GM19240 (cell line): ENCODE measurements around the gene HTT.

Experiments
- DNase-seq: peaks from one replicate; pipeline ENCODE4 v3.0.0; 2011; ENCODE audit warnings: low spot score; ENCODE audit not compliant: insufficient read length

Gene HTT

DNA sequence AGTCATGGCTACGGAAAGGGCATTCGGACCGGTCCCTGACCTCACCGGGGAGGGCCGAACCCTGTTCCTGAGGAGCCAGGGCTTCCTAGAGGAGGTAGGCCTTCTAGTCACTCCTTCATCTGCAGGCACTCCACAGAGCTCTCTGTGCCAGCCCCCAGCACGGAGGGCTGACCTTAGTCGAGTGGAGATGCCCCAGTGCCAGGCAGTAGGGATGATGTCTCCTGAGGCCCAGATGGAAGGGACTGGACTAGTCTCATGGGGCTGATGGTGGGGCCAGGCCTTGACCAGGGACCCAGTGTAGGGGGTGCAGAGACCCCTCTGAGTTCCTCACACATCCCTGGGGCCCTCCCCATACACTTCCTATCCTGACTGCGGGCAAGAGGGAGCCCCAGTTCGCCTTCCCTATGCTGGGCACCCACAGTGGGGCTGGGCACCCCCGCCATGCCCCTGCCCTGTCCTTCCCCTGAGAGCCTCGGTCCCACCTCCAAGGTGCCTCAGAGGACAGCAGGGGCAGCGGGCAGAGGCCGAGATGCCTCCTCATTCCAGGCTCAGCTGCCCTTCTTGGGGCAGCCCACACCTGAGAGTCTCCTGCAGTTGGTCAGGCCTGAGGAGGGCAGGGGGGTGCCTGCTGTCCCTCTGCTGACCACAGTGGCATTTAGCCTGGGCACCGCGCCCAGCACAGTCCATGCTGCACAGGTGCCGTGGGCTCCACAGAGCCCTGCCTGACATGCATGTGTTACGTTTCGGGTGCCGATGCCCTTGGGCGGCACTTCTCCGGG, 173.1 kb downstream of the HTT start:
- no peak for DNase-seq

DNA sequence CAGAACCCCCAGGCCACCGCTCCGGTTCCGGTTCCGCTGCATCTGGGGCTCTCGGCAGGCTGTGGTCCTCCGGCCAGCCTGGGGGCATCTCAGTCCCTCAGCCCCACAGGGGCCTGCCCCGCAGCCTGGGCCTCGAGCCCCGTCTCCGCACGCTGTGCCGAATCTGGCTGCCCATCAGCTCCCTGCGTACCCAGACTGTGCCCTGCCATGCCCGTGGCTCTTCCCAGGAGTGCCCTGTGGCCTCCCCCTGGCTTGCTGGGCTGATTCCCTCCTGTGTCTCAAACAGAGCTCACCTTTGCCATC, 173.6 kb downstream of the HTT start:
- DNase-seq = no peak

DNA sequence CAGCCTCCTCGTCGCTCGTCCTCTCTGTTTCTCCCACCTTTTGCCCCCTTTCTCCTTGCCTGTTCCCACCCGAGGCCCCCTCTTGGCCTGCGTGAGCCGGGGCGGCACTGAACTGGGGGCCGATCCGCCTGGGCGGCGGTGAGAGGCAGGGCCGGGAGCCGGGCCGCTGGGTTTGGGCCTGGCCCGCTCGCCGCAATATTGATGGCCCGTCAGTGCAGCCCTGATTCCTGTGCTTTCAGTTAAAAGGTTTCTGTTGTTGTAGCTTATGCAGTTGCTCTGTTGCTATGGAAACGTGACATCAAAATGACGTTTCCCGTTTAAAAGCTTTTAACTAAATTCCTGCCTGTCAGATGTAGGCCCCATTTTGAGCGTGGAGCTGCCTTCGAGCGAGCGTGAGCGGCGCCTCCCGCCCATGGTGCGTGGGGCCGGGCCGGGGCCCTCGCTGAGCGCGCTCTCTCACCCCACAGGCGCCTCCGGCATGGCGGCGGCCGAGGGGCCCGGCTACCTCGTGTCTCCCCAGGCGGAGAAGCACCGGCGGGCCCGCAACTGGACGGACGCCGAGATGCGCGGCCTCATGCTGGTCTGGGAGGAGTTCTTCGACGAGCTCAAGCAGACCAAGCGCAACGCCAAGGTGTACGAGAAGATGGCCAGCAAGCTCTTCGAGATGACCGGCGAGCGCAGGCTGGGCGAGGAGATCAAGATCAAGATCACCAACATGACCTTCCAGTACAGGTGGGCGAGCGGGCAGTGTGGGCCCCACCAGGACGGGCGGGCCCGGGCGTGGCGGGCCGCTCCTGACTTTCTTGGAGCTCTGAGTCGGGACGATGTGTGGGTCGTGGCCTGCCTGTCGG, 174.6 kb downstream of the HTT start, which contains the start of gene MSANTD1:
Gene MSANTD1 (plus strand): TSS at position 349 of the 851 bp plus-strand sequence. CDS start 64 bp downstream, at position 413.
- no peak for DNase-seq

DNA sequence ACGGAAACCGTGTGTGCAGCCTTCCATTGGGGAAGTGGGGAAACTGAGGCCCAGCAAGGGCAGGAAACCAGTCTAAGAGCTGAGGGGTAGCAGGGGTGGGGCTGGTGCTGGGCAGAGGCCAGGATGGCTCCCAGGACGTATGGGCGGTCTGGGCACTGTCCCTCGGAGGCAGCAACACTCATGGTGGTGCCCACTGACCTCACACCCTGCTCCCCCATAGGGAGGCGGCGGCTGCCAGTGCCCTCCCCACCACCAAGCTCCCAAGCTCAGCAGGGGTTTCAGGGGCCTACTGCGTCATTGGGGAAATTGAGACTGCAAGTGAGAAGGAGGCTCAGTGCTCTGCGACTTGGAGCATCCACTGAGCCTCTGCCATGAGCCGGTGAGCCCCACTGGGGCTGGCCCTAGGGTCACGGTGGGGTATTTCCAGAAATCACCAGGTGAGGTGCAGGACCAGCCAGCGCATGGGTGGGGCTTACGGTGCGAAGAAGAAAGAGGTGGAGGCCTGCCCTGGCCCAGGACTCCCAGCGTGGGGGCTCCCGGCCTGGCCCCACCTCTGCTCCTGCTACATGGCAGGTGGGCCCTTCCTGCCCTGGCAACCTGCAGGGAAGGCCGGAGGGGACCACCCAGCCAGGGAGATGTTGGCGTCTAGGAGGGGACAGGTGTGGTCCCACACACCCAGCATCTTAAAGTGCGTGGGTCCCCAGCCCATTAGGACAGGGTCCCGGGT, 175.4 kb downstream of the HTT start:
- no peak for DNase-seq

- no peak for DNase-seq
These were observed 176.0 kb downstream of the HTT start for GRCh38 chr4:3250438-3250955.

GRCh38 chr4:3250956-3251690, 176.6 kb downstream of the HTT start:
- DNase-seq = no peak

GRCh38 chr4:3251691-3252479, 177.4 kb downstream of the HTT start:
- DNase-seq = no peak

DNA sequence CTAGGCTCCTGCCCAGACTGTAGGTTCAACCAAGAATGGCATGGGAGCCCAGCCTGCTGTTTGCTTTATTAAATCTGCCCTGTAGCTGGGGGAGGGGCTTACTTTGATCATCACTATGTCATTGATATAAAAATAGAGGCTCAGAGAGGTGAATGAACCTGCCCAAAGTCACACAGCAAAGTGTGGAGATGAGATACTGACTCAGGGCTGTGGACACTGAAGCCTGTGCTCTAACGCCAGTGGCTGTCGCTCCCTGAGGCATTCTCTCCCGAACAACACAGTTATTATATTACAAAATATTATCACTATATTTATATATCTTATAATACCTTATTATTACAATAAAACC, 178.0 kb downstream of the HTT start:
- DNase-seq = no peak

- DNase-seq = no peak
These were observed 178.6 kb downstream of the HTT start for GRCh38 chr4:3252831-3253641.

- DNase-seq = no peak
These were observed 179.3 kb downstream of the HTT start for GRCh38 chr4:3253808-3254207.

DNA sequence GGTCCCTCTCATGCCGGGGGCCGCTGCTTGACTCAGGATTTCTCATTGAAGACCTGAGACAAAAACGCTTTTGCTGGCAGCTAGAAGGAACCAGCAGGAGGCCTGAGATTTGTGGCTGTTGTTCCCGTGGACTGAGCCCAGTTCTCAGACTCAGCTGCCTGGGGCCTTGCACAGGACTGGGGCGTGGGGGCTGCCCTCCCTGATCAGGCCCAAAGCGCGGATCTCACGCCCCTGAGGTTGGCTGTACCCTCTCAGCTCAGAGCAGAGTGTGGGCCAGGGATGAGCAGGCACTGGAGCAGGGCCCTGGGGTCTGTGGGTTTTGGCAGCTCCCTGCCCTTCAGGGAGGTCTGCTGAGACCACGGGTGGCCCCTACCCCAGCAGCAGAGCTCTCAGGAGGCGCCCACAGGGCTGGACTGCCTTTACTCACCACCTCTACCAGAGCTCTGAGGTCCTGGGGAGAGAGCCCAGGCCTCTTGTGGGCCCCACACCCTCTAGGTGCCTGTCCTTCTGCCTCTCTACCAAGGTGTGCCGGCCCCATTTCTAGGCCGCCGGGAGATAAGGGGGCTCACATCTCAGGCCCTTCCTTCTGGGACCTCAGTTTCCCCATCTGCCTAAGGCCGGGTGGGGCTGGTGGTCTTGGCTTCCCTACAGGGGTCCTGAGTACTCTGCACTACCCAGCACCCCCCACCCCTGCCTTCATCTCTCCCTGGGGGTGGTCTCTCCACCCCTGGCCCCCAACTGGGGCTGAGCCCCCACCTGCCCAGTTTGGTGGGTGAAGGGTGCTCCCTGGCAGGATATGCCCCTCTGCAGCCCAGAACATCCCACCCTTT, 180.0 kb downstream of the HTT start:
- no peak for DNase-seq

DNA sequence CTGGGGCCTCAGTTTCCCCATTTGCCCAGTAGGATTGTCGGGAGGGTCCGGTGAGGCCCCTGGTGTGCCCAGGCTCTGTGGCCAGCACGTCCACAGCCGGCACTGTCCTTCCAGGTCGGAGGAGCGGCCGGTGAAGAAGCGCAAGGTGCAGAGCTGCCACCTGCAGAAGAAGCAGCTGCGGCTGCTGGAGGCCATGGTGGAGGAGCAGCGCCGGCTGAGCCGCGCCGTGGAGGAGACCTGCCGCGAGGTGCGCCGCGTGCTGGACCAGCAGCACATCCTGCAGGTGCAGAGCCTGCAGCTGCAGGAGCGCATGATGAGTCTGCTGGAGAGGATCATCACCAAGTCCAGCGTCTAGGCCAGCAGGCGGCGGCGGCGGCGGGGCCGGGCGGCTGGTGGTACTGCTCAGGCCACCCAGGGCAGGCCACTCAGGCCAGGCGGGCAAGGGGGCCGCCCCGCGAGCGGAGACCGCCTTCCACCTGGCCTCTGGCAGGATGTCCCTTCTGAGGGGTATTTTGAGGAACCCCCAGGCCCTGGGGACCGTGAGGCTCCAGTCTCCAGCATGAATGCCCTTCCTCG, 181.2 kb downstream of the HTT start:
- DNase-seq = no peak

DNA sequence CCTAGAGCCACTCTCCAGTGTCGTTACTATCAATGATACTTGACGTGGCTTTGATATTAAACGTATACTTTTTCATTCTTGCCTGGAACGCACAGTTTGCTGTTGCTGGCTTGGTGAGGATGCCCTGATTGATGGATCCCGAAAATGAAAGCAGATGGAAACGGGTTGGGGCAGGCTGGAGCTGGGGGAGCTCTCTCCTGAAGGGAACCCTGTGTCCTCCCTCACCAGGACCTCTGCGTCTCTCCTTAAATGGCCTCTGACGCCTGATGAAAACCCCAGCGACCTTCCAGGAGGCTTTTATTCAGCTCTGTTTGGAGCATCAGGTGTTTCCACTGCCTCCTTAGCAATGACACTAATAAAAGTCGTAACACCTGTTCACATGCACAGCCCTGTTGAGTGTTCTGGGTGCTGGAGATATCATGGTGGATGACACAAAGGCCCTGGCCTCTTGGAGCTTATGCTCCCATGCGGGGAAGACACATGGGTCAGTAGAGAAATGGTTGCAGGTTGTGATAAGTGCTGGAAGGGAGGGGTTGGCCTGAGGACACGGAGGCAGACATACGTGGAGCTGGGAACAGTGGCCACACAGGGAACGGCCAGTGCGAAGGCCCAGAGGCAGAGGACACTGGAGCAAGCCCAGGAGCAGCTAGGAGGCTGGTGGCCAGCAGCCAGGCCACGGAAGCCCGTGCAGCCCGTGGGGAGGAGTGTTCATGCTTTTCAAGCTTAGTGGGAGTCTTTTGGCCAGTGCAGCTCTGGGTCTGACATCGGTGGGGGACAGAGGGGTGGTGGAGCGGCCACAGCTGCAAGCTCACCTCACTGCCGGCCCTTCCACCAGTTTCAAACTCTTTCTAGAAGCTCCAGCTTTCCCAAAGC, 182.0 kb downstream of the HTT start:
- DNase-seq = no peak

GRCh38 chr4:3257103-3257555, 182.6 kb downstream of the HTT start:
- no peak for DNase-seq

DNA sequence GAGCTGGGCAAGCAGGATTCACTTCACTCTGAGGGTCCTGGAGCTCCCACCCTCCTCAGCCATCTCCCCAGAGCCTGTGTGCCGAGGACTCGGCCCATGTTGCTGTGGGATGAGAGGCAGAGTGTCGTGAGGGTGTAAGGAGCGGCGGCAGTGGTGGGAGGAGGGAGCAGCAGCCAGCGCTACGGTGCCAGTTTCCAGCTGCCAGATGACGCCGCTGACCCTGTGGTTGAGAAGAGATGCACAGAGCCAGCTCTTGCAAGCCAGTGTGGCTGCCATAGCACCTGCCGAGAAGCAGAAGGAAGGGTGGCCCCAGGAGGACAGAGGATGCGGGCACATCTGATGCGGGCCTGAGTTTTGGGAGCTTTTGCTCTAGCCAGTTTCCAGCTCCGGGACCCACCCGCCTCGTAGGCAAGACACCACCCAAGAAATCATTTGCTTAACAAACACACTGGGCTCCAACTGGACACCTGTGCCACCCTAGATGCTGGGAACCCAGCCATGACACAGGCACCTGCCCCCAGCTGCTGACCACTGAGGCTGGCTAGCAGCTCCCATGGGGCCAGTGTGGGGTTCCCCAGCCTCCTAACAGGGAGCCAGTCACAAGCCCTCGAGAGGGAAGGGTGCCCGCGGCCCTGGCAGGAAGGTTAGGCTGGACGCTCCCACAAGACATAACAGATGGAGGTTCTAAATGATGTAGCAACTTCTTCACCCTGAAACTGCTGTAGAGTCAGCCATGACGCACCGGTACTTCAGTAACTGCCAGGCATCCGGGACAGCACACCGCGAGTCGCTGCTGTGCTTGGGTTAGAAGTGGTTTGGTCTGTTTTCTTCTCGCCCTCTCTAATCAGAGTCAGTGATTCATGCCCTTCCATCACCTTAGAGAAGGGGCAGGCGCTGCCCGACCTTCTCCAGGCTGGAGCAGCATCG, 183.3 kb downstream of the HTT start:
- DNase-seq = no peak
